ENCODE results near the gene SAP30L.

The SAP30L gene

DNA sequence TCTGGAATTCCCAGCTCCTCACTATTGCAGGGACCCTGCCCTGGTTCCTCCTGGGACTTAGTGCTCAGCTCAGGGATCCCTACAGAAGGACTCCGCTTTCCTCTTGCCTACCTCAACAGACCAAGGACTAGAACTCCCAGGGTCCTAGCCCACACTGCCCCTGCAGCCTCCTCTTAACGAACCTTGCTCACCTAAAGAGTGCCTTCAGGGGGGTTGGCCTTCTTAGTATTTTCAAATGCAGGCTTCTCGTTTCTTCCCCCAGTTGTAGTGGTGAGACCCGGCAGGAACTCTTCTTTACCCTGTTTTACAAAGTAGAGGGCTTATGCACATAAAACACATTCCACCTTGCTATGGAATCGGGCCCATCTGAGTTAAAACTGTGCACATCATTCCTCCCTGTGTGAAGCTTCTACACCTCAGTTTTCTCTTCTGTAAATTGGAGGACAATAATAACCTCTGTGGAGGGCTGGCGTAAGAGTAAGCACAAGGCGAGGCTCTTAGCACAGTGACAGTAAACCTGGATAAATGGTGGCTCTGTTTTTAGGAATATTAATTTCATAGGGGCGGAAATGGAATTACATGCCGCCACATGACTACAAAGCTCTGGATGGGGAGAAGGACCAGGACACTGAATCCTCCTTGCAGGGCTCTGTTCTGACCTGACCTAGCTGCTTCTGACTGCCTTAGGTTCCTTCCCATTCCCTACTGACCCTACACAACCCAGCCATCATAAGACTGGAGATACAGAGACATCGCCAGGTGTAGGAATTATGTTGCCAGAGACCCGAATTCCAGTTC lies 36.0 kb downstream of the SAP30L start:
- DNase-seq: no peak

DNA sequence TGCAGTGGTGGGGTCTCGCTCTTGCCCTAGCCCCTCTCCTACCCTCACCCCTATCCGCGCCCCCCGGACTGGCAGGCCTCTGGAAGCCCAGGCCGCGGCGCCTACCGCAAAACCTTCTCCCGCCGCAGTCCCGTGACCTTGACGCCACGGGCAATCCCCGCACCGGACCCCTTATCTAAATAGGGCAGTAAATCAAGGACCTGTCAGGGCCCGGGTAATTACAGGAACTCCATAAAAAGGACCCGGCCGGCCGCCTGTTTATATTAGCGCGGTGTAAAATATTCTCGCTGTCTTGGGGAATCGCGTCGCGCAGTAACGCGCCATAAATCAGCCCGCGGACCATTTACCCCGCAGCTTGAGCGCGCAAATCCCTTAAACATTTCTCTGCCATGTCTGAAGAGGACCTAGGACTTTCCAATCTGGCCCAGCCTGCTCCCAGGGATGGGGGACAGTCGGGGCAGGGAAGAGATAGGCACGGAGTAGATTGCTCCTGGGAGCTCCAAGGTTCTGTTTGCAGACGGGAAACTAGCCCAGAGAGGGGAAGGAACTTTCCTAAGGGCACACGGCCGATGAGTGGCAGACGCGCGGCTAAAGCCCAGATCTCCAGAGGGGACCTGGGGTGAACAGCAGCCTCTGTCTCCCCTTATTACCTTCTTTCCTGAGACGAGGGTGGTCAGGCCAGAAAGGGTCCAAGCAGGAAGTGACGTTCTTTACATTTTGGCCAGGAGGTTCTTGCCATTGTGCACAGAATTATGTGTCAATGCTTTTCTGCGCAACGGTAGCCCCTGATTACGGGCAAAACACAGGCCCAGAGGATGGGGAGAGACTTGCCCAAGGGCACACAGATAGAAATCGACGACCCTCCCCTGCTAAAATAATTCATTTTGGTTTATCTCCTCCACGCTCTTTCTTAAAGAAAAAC lies 37.0 kb downstream of the SAP30L start:
- no peak for DNase-seq

DNA sequence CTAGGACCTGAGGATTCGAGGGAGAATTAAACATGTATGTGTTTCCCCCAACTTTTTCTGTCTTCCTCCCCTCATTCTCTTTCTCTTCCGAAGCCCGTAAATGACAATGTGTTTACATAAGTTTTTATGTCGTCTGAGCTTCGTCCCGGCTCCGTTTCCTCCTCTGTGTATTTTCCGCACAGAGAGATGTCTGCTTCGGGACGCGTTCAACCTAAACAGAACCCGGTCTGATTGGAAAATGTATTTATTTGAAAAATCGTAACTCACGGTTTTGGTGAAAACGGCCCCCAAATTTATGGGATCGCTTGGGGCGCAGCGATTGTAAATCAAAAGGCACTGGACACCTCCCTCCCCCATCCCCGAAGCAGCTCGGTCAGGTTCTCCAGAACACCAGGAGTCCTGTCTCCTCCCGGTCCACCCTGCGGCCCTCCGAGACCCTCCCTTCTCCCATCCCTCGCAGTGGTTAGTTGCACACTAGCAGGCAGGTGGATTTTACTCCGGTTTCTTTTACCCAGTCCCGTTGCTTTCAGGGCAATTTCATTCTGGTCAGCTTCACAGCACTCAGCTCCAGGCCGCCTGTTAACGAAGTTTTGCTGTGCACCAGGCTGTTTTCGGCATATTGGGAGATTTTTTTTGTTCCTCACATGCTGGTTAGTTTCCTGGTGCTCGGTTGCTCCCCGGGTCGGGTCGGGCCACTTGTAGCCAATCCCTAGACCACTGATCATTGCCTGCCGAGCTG lies 38.0 kb downstream of the SAP30L start:
- DNase-seq: no peak

DNA sequence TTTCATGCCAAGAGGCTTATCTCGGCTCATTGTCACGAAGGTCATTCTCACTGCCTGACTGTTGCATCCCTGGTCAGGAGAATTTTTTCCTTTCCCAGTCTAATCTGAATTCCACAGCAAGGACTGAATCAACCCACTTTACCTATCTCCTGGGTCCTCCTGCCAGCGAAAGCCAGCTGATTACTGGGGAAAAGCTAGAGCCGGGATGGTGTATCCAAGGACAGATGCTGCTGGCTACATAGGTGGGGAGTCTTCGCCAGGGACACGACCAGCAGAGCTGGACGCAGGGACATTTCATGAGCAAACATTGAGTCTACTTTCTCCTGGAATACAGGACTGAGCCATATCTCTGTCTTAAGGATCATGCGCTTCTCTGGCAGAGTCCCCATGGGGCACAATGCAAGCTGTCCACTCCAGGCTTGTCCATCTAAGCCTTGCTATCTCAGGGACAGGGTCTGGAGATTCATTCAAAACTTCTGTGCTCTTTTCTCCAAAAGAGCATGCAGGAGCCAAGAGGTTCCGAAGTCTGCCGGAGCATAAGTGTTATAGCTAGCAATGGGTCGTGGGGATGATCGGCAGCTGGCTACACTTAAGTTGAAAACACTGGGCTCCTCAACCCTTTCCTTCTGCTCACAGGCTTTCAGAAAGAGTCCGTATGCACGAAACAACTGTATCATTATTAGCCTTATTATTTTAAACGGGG lies 38.7 kb downstream of the SAP30L start:
- DNase-seq: no peak

DNA sequence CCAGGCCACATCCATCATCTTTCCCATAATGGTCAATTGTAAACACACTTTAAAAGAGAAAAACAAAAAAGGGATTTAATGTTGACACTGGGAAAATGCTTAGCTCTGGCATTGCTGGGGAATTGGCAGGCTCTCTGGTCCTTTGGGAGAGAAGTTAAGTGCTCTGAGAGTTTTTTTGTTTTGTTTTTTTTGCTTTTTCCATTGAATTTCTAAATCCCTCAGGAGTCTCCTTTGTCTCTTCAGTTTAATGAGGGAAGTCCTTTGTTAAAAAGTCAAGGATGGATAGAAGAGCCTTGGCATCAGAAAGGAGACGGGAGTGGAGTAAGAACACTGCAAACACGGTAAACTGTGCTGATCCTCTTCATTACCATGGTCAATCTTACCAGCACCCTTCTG lies 39.3 kb downstream of the SAP30L start:
- DNase-seq: no peak

DNA sequence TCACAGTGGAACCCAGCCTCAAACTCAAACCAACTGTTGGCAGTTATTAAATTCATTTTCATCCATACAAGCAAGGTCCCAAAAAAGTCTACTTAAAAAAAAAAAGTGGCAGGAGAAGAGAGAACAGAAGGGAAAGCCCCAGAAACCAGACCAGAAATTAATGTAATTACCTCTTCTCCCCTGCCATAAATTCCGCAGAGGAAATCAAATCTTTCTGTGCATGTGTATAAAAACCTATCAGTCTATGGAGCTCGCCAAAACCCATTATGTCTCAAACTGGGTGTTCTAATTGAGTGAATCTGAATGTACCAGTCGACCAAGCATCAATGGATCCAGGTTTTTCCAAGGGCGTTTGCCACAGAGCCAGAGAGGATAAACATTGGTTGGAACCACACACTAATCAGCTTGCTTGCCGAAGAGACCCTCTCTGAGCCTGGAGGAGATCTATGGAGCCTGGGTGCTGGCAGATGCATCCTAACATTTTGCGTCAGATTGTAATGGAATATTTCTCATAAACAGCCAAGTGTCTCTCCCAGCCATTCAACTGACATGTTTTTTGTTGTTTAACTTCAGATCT lies 40.1 kb downstream of the SAP30L start:
- no peak for DNase-seq

DNA sequence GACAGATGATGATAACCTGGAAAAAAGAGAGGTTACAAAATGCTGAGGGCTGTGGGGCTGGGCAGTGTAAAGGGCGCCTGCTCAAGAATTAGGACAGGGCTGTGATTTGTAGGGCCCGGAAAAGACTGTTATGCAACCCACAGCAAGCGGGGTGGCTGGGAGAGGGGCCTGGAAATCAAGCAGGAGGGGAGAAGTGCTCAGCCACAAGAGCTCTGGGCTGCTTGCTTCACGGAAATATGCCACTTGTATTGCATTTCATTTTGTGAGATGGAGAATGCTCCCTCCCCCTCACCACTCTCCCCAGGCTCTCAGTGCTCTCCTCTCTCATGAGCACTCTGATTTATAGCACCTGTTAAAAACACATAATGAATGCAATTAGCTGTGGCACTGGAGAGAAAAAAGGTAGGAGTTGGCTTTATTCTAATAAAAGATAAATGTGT lies 40.6 kb downstream of the SAP30L start:
- DNase-seq: no peak

DNA sequence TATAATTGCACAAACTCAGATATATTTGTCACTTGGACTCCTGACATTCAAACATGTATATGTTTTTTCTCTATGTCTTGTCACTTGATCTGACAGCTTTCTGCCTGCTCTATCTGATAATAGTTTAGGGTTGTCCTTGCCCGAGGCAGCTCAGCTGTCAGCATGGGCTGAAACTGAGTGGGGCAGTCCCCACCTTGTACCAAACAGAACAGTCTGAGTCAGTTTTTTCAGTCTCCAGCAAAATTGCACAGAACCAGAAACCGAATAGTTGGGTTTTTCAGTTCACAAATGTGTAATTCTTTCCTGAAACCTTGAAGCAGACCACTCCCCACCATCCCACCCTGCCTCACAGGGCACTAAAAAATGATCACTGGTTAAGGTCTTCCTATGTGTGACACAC lies 41.7 kb downstream of the SAP30L start:
- no peak for DNase-seq

DNA sequence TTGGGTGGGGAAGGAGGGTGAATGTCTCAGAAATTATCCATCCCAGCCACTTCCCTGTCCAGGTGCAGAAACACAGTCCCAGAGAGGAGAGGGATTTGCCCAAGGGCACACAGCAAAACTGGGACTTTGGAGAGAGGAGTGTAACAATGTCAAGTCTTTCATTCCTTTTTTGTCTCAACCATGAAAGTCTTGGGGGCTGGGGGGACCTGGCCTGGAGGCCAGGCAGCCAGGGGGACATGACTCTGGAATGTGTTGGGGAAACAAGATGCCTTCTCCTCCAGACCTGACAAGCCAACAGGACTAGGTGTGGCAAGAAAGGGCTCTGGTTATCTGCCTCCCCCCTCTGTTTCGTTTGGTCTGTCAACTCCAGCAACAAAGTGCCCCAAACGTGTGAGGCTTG lies 46.1 kb downstream of the SAP30L start:
- no peak for DNase-seq

DNA sequence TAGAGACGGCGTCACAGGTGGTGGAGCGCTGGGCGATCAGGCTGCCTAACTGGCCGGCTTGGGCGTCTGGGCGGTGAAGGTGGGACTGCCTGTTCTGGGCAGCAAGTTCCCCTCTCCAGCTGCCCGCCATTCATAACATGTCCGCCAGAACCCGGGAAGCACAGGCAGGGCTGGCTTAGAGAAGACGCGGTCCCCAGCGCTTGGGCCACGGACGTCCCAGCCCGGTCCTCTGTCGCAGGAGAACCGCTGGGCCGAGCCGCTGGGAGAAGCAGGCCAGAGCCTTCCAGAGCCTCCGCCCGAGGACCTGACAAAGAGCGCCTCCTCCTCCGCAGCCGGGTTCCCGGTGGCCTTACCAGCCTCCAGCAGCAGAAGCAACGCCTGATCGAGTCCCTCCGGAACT lies 47.5 kb downstream of the SAP30L start:
- no peak for DNase-seq

DNA sequence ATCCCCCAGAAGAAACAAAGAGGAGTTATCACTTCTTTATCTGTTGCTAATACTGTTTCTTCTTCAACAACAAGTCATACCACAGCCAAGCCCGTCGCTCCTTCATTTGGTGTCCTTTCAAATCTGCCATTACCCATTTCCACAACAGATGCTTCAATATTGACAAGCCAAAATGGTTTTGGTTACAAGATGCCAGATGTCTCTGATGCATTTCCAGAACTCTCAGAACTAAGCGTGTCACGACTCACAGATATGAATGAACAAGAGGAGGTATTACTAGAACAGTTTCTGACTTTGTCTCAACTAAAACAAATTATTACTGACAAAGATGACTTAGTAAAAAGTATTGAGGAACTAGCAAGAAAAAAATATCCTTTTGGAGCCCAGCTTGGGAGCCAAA lies 48.2 kb downstream of the SAP30L start:
- no peak for DNase-seq

DNA sequence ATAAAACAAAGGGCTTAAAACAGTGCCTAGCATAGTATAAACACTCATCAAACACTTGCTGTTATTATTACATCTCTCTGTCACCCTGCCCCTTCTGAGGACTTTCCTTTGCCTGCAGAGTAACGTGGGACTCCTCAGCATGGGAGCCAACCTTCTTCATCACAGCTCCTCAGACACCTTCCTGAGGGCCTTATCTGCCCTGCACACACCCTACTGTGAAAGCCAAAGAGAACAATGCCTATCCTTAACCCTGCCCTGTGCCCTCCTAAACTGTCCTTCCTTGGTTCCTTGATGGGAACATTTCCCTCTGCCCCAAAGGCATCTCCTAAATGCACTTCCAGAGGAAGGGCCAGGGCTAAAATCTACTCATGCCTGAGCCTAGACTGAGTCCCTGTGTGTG lies 52.8 kb downstream of the SAP30L start:
- no peak for DNase-seq

DNA sequence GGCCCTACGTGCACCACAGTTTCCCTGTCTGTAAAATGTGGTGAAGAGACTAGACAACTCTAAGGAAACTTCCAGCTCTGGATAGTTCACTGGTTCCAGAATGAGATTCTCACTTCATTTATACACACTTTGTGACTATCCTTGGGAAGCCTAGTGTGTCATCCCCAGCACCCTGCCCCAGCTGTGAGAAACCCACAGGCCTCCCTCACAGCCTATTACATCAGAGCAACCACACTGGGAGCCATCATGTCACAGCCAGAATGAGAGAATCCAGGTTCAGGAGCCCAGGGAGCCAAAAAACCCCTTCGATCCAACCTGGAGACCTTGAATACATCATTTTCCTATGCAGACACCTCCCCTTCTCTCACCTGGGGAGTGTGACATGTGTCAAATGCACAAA lies 53.2 kb downstream of the SAP30L start:
- no peak for DNase-seq

DNA sequence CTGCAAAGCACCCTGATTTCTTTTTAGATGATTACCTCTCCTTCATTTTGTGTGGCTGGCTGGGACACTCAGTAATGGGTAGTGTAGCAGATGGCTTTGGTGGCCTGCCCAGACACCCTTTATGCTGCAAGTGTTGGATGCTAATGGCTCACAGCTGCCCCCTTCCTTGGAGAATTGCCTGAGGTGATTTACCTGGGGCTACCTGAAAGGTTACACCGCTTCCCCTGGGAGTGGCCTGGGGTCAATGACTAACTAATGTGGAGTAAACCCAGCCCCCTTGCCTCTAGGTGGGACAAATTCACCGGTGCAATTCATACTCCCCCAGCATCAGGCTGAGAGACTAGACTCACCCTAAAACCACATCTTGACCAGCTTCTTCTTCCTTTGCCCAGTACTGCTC lies 55.8 kb downstream of the SAP30L start:
- DNase-seq: no peak

DNA sequence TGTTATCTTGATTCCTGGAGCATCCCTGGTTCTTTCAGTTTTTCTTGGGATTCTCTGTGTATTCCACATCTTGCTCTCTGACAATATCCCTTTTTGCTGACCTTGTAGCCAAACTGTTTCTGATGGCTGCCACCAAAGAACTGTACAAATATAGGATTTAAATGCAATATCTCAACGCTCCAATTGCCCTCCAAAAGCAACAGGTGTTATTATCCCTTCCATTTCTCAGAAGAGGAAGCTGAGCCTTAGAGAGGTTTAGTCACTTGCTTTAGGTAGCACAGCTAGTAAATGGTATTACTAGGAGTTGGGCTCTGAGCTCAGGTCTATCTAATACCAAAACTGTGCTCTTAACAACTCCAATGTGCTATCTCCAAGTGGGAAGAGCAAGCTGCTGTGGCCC lies 56.4 kb downstream of the SAP30L start:
- no peak for DNase-seq

DNA sequence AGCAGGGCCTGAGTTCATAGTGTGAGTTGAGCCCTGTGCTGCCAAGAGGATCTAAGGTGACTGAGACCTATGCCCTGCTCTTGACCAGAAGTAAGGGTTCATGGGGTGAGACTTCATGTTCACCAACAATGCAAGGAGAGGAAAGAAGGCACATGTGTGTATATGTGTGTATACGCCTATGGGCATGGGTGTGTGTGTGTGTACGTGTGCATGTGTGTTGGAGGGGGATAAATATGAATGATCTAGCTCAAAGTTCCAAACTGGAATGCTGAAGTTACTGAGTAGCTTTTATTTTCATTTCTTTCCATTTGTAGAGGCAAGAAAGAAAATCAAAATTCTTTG lies 57.9 kb downstream of the SAP30L start:
- DNase-seq: no peak

DNA sequence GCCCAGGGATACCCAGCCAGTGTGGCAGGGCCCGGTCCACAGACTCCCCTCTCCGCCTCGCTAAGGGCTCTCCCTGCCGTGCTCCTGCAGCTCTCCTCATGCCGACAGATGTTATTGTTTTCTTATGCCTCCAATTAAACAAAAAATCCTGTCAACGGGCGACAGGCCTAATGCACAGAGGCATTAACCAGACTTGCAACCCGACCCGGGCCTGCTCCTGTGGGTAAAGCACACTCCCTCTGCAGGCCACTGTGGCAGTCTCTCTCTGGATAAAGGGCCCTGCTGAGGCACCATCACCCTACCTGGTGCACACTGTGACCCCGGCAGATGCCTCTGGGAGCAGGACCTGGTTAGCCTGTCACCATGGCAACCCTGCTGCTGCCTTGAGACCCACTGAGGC lies 59.8 kb downstream of the SAP30L start:
- no peak for DNase-seq

DNA sequence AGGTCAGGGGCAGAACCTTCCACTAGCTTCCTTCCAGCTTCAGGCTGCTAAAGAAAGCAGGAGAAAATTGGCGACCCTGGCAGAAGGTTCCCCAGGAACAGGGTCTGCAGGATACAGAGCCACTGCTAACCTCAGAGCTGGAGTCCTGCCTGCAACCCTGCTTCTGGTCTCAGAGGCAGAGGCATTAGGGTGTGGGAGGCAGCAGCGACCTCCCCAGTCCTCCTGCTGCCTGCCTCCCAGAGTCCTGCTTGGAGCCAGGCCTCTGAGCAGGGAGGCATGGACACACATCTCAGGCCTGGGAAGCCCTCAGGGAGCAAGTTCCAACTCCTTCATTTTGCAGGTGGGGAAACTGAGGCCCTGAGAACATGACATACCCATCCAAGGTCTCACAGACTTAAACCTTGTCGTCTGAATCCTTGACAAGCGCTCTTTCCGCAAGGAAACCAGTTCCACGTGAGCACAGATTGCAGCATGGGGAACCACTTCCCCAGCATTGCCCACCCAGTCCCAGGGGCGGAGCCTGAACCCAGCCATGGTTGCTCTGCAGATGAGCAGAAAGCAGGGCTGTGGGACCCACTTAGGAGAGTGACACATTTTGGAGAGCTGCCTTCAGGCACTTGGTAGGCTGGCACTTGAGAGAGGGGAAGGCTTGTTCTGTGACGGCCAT lies 60.4 kb downstream of the SAP30L start:
- DNase-seq: no peak

DNA sequence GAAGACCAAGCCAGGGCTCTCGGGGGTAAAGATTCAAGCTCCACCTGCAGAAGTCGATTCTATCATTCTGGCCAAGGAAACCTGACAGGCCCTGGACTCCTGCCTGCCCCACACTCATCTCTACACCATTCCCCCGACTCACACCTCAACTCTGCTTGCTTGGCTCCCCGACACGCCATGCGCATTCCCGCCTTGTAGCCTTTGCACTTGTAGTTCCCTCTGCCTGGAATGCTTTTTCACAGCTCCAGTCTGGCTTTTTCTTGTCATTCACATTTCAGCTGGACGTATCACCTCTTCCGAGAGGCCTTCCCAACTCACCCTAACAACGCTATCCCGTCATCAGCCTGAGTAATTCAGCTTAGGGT lies 60.9 kb downstream of the SAP30L start:
- DNase-seq: no peak

DNA sequence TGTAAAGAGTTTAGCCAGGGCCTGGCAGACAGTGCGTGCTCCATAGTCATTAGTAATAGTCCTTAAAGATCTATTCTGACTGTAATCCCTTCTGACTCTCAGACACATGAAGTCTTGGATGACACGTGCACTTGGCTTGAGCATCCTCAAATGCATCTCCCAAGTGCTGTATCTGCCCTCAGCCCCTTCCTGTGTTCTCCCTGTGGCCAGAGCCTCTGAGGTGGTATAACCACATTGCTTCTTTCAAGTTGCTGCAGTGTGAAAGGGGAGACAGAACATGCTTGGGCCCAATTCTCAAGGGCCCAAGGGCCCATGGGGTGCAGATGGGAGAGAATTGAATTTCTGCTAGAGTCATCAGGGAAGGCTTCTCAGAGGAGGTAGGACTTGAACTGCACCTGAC lies 62.3 kb downstream of the SAP30L start:
- DNase-seq: no peak

DNA sequence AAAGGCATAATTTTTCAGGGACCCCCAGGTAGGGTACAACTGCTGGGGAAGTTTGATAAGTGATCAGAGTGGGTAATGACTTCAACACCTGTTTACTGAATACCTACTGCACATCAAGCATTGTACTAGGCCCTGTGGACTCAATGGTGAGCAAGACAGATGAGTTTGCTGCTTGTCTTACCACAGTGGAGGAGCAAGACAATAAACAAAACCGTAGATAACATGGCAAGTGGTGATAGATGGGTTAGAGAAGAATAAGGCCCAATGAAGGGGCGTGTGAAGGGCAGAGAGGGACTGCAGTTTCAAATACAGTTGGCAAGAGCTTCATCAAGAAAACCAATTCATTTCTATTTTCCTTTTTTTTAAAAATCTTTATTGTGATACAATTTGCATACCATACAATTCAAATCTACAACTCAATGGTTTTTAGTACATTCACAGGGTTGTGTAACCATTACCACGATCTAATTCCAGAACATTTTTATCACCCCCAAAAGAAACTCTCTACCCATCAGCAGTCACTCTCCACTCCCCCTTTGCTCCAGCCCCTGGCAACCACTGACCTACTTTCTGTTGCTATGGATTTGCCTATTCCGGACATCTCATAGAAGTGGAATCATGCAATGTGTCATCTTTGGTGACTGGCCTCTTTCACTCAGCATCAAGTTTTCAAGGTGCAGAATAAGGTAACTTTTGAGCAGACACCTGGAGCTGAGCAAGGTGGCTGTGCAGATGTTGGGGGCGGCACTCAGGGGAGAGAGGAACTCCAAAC lies 64.2 kb downstream of the SAP30L start:
- no peak for DNase-seq

Measured in CD4-positive, alpha-beta T cell treated with Interleukin-4 for 1 hour (primary cell).